ENCODE data around the gene ADSS1. TPM values are rescaled to one million over a fixed set of nuclear protein-coding genes. Genes with fewer than 3 reads are reported as not detected.
A peak's percentile ranks its signal among the peaks of the same experiment; 100 is the strongest.

Gene ADSS1
- total RNA-seq, 1 donor from 2014 or later: 11.5 TPM

DNA sequence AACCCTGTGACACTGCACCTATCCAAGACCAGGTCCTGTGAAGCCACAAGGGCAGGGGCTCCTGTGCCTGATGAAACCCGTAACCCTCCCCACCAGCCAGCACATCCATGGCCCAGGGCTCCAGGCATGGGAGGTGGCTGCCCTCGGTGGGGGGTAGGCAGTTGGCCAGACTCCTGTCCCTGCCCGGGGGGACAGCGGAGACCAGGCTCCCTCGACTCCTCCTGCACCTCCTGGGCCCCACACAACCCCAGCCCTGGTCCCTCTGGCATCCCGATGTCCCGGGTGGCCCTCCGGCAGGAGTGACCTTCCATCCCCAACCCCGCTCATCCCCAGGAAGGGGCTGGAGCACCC is 60.2 kb downstream of the ADSS1 start:
- no peak for ATAC-seq
- intact Hi-C loops (cut with DNase I): no loop called here
- no peak for DNase-seq (ENCODE audit: low spot score)

- DNase-seq (ENCODE audit: low spot score) (no peak), ATAC-seq (no peak)
- intact Hi-C loops (cut with DNase I): no loop called here
Measured at GRCh38 chr14:104784846-104785707, 61.0 kb downstream of the ADSS1 start.

DNA sequence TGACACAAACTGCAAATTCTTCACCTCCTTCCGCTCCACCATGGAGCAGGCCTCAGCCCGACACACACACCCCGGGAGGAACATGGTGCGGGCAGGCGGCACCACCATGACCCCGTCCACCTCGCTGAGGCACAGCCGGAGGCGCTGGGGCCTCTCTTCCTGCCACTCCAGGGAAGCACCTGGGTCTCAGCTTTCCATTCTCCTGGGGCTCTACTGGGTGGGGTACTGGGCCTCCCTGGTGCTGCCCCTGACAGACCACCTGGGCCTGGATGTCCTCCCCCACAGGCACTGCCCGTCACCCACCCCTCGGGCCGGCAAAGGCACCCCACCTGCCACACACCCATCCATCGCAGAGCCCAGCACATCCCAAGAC is 61.7 kb downstream of the ADSS1 start:
- intact Hi-C loops (cut with DNase I): no loop called here
- ATAC-seq (no peak), DNase-seq (ENCODE audit: low spot score) (no peak)

GRCh38 chr14:104786091-104786586 is 62.1 kb downstream of the ADSS1 start:
- intact Hi-C loops (cut with DNase I): no loop called here
- ATAC-seq: peak; percentile 68
- no peak for DNase-seq (ENCODE audit: low spot score)

DNA sequence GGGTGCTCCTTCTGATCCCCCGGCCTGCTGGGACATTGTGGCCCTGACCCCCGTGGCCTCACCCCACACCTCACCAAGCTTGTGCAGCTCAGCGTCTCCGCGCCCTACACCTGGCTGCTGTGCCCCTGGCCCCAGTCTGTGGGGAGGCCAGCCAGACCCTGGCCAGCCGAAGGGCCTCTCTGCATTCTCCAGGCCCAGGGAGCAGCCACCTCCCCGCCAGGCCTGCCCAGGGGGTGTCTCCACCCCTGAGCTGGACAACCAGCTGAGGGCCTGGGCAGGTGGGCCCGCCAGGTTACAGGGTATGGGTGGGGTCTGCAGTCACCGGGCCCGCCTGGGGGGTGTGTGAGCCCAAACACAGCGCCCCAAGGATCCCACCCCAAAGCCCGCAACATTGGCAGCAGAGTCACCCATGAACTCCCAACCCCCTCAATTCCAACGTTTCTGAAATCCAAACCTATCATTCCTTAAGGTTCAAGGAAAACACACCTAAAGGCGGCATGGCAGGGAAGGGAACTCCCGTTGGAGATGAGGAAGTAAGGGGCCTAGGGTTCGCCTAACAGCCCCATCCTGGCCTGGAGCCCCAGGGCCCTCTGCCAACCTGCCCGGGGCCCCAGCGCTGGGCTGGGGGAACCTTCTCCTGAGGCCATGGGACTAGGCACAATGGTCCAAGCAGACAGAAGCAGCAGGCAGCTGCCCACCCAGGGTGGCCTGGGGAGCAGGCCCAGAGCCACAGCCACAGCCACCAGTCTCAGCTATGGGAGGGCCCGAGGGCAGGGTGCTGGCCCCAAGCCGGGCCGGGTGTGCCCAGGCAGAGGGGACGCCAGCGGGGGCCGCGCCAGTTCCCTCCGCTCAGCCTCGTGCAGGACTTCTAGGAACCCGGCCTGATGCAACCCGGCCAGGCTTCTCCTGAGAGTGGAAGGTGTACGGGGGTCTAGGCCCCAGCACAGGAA is 63.0 kb downstream of the ADSS1 start:
- no peak for ATAC-seq
- DNase-seq (ENCODE audit: low spot score): no peak
- intact Hi-C loops (cut with DNase I): no loop called here

DNA sequence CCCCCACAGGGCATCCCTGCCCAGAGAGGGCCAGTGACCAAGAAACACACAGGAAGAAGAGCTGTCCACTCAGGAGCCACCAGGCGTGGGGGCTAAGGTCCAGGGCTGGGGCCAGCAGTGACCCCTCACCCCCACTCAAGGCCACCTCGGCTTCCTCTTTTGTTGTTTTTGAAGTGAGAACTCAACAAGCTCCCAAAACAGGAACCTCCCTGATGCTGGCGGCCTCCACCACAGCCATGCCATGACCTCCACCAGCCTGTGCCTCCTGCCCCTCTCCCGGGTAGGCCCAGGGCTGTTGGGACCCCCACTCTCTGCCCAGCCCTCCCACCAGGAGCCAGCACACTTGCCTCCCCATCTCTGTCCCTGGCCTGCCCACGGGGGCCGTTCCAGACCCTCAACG is 63.7 kb downstream of the ADSS1 start:
- DNase-seq (ENCODE audit: low spot score): no peak
- intact Hi-C loops (cut with DNase I): no loop called here
- no peak for ATAC-seq

DNA sequence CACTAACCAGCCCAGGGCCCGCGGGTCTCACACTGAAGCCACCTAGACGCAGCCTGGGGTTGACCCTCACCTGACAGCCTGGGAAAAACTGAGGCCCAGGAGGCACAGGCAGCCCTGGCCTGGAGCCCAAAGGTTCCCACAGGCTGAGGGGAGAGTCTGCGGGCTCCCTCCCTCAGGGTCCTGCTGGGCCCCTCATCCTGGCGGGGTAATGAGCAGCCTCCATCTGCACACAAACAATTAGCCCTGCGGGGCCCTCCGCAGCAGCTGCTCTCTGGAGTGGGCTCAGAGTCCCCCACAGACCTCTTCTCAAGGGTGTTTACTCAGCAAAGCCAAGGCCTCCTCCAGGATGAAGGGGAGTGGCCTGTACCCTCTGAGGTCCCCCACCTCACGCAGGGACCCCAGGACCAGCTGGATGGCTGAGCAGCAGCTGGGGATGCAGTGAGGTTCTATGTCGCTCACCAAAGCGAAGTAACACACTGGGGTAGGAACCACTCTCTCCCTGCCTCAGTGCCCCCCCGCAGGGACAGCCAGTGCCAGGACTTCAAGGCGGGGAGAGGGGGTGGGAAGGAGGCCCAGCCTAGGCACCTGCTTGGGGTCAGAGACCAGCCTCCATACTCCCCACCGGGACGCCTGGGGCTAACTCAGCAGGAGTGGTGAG is 64.3 kb downstream of the ADSS1 start:
- no peak for ATAC-seq
- intact Hi-C loops (cut with DNase I): no loop called here

DNA sequence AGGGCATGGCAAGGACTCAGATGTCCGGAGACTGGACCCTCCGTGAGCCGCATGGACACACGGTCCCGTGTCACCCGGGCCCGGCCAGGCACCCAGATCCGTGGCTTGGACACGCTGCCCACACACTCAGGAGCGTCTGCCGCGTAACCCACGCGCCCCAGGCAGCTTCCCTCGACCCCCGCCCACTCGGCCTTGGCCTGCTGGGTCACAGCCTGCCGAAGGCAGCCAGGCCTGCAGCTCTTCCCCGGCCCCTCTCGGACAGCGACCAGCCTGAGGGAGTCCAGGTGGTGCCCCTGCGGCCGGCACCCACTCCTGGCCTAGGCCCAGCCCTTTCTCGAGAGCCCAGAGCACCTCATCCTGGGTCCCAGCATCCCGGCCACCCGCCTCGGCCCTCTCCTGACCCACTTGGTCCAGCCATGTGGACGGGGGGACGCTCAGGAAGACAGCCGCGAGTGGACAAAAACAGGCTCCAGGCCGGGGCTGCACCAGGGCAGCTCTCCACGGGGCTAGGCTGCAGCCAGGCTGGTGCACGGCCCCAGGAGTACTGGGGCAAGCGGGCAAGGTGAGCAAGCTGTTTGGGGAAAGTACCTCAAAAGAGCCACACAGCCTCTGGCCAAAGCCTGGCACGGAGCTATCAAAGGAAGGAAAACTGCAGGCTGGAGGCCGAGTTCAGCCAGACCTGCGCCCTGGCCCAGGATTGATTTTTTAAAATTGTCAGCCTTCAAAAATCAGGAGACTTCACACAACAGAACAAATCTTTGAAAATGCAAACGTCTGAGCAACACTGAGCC is 65.0 kb downstream of the ADSS1 start:
- intact Hi-C loops (cut with DNase I): no loop called here
- ATAC-seq (no peak), DNase-seq (ENCODE audit: low spot score) (no peak)

More for the DNA sequence above, 64.3 kb downstream of the ADSS1 start:
- no peak for DNase-seq (ENCODE audit: low spot score)

DNA sequence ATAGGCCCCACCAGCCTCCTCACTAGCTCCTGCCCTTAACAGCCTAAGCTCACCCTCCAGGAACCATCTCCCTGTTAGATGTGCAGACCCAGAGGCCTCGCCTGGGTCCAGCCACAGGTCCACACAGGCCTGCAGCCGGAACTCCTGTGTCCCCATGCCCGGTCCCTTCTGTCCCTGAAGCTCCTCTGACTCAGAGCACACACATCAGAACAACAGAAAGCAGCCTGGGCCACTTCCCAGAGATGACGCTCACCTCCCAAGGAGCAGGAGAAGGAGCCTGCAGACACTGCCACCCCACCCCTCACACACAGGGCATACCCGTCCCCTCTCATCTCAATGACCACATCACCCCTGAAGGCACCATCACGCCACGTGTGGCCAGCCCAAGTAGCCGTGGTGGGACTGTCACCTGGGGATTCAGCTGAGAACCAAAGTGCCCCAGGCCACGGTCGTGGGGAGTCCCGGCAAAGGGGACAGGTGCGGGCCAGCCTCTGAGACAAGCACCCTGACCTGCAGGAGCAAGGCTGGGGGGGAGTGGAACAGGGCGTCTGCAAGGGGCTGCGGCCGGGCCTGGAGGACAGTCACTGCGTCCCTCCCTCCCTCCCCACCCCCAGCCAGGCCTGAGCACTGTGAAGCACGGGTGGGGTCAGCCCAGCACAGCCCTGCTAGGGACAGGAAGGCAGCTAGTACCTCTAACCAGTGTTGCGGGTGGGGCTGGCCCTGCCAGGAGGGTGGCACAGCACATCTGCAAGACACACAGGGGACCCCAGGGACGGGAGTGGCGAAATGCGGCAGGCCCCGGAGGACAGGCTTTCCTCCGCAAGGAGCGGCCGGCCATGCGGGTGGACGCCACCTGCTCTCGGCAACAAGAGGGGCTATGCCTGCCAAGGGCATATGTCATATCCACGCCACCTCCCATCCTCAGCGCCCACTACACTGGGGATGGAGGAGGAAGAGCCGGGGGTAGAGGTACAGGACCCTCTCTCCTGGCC is 66.0 kb downstream of the ADSS1 start:
- intact Hi-C loops (cut with DNase I): no loop called here
- no peak for ATAC-seq
- DNase-seq (ENCODE audit: low spot score): no peak

DNA sequence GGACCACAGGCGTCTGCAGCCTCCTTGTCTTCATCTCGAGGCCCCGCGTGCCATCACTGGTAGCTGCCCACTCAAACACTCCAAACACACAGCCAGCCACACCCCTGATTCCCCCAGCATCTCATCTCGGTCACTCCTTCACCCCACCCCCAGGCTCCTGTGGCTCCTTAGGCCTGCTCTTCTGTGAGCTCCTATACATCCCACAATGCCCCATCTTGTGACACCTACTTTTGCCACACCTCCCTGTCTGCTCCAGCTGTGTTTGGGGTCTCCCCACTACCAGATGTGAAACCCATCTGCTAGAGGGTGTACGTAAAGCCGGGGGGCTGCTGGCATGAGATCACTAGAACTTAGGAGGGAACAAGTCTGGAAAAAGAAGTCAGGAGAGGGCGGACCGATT is 67.4 kb downstream of the ADSS1 start:
- intact Hi-C loops (cut with DNase I): no loop called here
- ATAC-seq: no peak
- no peak for DNase-seq (ENCODE audit: low spot score)

DNA sequence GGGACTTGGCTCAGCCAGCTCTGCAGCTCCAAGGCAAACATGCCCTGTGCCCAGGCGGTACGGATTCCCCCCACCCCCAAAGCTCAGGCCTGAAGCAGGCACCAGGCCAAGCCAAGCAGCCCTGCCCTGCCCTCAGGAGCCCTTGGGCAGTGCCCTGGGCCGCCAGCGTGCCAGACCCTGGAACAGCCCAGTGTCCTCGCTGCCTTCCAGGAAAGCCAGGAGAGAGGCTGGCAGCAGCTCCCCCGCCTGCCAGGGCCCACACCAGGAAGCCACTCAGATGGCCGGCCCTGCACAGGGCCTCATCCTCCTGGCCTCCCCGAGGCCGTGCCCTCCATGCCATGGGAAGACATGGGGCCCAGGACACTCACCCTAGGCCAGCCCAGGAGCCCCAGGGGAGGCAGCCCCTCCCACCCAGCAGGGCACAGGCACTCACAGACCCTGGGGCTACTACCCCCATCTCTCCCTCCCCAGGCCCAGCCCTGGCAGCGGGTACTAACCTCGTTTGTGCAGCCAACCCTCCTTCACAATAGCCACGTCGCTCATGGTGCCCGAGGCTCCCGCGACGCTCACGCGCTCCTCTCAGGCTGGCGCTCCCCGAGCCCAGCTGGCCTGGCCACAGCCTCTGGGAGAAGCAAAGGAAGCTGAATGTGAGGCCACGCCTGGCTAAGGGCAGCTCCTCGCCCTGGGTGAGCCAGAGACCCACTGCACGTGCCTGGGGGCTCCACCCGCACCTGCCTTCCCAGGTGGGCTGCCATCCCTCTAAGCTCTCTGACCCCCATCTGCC is 68.3 kb downstream of the ADSS1 start:
- DNase-seq (ENCODE audit: low spot score) (no peak), ATAC-seq (no peak)
- intact Hi-C loops (cut with DNase I): no loop called here

DNA sequence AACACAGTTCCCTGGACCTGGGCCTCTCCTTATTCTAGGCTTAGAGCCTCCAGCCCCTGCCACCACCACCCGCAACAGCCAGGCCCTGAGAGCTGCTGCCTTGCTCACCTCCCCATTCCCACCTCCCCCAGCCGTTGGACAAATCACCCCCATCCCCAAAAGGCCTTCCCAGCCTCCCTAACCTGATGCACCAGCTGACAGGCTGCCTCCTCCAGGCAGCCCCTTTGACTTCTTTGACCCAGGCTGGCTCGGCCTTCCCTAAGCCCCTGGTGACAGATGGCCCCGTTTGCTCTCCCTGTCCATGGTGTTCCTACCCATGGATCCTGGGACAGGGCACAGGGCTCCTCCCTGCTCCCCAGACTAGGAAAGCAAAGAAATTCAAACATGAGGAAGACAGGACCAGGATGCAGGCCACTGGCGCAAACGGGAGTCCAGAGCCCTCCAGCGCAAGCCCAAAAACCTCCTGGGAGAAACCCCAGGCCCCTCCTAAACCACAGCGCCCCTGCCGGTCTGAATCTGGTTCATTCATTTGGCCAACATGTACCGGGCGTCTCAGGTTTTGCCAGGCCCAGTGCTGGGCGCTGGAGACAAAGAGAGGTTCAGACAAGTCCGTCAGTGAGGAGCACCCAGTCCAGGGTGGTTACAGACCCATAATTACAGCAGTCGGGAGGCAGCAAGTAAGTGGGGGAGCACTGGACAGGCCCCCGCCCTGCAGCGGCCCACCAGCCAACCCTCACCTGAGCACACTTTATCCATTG is 69.1 kb downstream of the ADSS1 start:
- DNase-seq (ENCODE audit: low spot score) (no peak), ATAC-seq (no peak)
- intact Hi-C loops (cut with DNase I): no loop called here

DNA sequence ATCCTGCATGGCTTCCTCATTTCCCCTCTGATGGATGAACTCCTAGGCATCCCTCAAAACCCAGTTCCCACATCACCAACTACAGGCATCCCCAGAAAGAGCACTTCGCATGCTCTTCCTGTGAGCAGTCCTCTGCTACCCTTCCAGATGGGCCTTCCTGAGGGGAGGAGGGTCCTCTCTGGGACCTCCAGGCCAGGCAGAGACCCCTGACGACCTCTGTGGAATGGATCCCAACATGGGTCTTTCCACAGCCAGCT is 69.6 kb downstream of the ADSS1 start:
- no peak for ATAC-seq
- DNase-seq (ENCODE audit: low spot score): no peak
- intact Hi-C loops (cut with DNase I): no loop called here

DNA sequence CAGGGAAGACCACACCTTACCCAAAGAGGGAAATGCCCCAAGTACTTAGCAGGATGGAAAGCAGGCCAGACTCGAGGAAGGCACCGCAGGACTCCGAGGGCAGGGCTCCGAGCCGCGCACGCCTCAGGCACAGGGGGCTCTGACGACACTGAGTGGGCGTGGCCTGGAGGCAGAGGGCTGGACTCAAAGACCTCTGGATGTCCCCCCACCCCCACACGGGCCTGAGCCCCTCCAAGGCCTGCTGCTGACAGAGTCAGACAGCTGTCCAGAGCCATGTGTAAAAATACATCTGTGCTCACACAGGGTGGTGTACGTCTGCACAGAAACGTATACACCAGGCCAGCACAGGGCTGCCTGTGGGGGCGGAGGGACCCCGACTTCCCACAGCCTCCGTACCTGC is 70.1 kb downstream of the ADSS1 start:
- DNase-seq (ENCODE audit: low spot score) (no peak), ATAC-seq (peak; percentile 22)
- intact Hi-C loops (cut with DNase I): no loop called here

- ATAC-seq (peak; percentile 4), DNase-seq (ENCODE audit: low spot score) (no peak)
- intact Hi-C loops (cut with DNase I): no loop called here
Measured at GRCh38 chr14:104794631-104794992, 70.6 kb downstream of the ADSS1 start.

DNA sequence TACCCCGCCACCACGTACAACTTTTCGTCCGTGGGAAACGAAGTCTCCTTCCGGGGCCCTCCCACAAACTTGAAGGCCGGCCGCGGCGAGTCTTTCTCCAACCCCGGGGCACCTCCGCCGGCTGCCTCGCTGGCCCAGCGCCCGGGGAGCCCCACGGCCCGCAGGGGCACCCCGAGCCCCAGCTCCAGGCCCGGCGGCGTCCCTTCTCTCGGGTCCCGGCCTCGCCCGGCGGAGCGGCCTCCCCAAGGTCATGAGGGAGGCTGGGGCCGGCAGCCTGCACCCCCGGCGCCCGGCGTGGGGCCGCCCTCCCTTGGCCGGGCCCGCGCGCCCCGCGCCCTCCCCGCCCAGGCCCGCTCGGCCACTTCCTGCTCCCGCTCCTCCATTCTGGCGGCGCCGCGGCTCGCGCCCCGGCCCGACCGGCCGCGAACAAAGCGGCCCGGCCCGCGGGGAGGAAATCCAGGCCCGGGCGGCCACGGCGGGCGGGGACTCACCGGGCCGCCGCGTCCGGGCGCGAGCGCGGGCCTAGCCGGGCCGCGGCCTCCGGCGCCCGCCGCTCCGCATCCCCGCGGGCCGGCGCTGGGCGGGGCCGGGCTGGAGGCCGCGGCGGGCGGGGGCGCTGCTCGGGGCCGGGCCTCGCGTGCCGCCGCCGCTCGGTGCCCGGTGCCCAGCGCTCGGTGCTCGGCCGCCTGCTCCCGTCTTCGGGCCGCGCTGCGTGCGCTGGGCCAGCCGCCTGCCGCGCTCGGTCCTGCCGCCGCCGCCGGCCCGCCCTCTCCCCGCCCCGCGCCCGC is 71.2 kb downstream of the ADSS1 start, which contains the start of gene AKT1:
TSS of gene AKT1 (minus strand) at position 756 of the 788 bp plus-strand sequence. CDS start 3,105 bp downstream, outside the sequence.
- DNase-seq (ENCODE audit: low spot score) (no peak), ATAC-seq (no peak)
- intact Hi-C loops (cut with DNase I): no loop called here

Data from sciatic nerve (tissue), 2 donors.